Measurements from ENCODE around the gene ZSWIM5.

Gene ZSWIM5

DNA sequence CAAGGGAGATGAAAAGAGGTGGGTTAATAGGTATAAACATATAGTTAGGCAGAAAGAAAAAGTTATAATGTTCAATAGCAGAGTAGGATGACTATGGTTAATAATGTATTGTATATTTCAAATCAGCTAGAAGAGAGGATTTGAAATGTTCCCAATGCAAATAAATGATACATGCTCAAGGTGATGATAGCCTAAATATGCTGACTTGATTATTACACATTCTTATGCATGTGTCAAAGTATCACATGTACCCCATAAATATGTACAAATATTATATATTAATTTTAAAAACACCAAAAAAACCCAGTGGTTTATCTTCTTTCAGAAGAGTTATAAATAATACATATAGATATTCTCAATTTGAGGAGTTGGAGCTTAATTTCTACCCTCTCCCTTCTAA, 38.3 kb upstream of the ZSWIM5 start:
- TF ChIP-seq POLR2AphosphoS5 (IDR thresholded peaks at IDR 0.05; ENCODE audit: low read depth, low read length) (no peak), SIN3A (IDR thresholded peaks at IDR 0.05; ENCODE audit: borderline replicate concordance, insufficient read depth, low read length) (no peak), FOXP2 (optimal IDR thresholded peaks at IDR 0.05; ENCODE audit: borderline replicate concordance, extremely low read depth, extremely low read length, insufficient read depth) (no peak), TAF1 (IDR thresholded peaks at IDR 0.05; ENCODE audit: borderline replicate concordance, insufficient read depth, low read length) (no peak)
- TF ChIP-seq, protein P1, sequence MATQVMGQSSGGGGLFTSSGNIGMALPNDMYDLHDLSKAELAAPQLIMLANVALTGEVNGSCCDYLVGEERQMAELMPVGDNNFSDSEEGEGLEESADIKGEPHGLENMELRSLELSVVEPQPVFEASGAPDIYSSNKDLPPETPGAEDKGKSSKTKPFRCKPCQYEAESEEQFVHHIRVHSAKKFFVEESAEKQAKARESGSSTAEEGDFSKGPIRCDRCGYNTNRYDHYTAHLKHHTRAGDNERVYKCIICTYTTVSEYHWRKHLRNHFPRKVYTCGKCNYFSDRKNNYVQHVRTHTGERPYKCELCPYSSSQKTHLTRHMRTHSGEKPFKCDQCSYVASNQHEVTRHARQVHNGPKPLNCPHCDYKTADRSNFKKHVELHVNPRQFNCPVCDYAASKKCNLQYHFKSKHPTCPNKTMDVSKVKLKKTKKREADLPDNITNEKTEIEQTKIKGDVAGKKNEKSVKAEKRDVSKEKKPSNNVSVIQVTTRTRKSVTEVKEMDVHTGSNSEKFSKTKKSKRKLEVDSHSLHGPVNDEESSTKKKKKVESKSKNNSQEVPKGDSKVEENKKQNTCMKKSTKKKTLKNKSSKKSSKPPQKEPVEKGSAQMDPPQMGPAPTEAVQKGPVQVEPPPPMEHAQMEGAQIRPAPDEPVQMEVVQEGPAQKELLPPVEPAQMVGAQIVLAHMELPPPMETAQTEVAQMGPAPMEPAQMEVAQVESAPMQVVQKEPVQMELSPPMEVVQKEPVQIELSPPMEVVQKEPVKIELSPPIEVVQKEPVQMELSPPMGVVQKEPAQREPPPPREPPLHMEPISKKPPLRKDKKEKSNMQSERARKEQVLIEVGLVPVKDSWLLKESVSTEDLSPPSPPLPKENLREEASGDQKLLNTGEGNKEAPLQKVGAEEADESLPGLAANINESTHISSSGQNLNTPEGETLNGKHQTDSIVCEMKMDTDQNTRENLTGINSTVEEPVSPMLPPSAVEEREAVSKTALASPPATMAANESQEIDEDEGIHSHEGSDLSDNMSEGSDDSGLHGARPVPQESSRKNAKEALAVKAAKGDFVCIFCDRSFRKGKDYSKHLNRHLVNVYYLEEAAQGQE (IDR thresholded peaks at IDR 0.05; ENCODE audit: insufficient read depth in 1 of 2, low read depth in 2 of 2, low read length in 2 of 2), result no peak

DNA sequence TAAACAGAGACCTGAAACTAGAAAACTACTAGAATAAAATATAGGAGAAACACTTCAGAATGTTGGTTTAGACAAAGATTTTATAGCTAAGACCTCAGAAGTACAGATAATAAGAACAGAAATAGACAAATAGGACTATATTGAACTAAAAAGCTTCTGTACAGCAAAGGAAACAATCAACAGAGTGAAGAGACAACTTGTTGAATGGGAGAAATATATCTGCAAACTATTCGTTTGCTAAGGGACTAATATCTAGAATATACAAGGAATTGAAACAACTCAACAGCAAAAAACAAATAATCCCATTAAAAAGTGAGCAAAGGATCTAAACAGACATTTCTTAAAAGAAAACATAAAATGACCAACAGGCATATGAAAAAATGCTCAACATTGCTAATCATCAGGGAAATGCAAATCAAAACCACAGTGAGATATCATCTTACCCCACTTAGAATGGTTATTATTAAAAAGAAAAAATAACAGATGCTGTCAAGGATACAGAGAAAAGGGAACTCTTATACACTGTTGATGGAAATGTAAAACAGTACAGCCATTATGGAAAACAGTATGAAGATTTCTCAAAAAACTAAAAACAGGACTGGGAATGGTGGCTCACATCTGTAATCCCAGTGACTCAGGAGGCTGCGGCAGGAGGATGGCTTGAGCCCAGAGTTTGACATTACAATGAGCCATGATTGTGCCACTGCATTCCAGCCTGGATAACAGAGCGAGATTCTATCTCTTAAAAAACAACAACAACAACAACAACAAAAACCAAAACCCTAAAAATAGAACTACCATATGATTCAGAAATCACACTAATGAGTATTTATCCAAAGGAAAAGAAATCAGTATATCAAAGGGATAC, 37.3 kb upstream of the ZSWIM5 start:
- TF ChIP-seq TAF1 (IDR thresholded peaks at IDR 0.05; ENCODE audit: borderline replicate concordance, insufficient read depth, low read length), result no peak
- no peak for TF ChIP-seq POLR2AphosphoS5 (IDR thresholded peaks at IDR 0.05; ENCODE audit: low read depth, low read length)
- TF ChIP-seq, protein P1 (IDR thresholded peaks at IDR 0.05; ENCODE audit: insufficient read depth in 1 of 2, low read depth in 2 of 2, low read length in 2 of 2), result no peak
- no peak for TF ChIP-seq FOXP2 (optimal IDR thresholded peaks at IDR 0.05; ENCODE audit: borderline replicate concordance, extremely low read depth, extremely low read length, insufficient read depth)
- TF ChIP-seq SIN3A (IDR thresholded peaks at IDR 0.05; ENCODE audit: borderline replicate concordance, insufficient read depth, low read length), result no peak

DNA sequence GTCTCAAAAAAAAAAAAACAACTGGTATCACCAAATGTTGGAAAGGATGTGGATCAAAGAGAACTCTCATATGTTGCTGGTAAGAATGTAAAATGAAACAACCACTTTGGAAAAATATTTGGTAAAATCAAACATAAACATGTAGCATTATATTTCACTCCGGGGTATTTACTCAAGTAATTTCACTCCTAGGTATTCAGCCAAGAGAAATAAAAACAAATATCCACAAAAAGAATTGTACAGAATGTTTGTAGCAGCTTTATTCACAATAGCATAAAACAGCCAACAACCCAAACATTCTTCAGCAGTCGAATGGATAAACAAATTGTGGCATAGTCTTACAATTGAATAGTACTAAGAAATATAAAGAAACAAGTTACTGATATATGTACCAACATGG, 32.4 kb upstream of the ZSWIM5 start:
- TF ChIP-seq SIN3A (IDR thresholded peaks at IDR 0.05; ENCODE audit: borderline replicate concordance, insufficient read depth, low read length), result no peak
- TF ChIP-seq, protein P1 (IDR thresholded peaks at IDR 0.05; ENCODE audit: insufficient read depth in 1 of 2, low read depth in 2 of 2, low read length in 2 of 2), result no peak
- TF ChIP-seq POLR2AphosphoS5 (IDR thresholded peaks at IDR 0.05; ENCODE audit: low read depth, low read length), result no peak
- TF ChIP-seq FOXP2 (optimal IDR thresholded peaks at IDR 0.05; ENCODE audit: borderline replicate concordance, extremely low read depth, extremely low read length, insufficient read depth), result no peak
- no peak for TF ChIP-seq TAF1 (IDR thresholded peaks at IDR 0.05; ENCODE audit: borderline replicate concordance, insufficient read depth, low read length)

DNA sequence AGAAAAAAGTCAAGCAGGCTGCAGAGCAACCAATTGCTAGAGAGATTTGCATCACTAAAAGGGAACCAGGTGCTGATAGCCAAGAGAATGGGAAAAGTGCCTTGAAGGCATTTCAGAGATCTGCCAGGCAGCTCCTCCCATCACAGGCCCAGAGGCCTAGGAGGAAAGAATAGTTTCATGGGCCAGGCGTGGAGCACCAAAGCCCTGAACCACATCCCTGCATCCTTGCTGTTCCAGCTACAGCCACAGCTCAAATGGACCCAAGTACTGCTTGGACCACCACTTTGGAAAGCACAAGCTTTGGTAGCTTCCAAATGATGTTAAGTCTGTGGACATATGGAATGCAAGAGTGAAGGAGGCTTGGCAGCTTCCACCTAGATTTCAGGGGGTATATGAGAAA, 29.7 kb upstream of the ZSWIM5 start:
- no peak for TF ChIP-seq POLR2AphosphoS5 (IDR thresholded peaks at IDR 0.05; ENCODE audit: low read depth, low read length)
- TF ChIP-seq SIN3A (IDR thresholded peaks at IDR 0.05; ENCODE audit: borderline replicate concordance, insufficient read depth, low read length), result no peak

DNA sequence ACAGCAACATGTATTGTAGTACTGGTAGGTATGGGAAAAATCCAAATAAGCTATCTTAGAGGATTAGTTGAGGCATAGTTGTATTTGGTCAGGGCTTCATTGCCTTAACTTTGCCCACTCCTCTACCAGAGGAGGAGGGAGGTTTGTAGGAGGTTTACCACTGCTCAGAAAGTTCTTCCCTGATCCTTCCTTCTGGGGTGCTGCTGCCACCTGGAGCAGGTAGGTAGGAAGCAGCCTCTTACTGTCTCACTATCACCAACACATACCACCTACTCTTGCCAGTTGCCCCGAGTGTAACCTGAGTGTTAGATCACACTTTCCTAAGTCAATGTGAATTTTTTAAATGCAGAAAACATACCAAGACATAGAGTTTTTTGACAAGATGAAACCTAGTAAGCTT, 24.1 kb upstream of the ZSWIM5 start:
- TF ChIP-seq, protein P1 (IDR thresholded peaks at IDR 0.05; ENCODE audit: insufficient read depth in 1 of 2, low read depth in 2 of 2, low read length in 2 of 2), result no peak
- TF ChIP-seq TAF1 (IDR thresholded peaks at IDR 0.05; ENCODE audit: borderline replicate concordance, insufficient read depth, low read length) (no peak), SIN3A (IDR thresholded peaks at IDR 0.05; ENCODE audit: borderline replicate concordance, insufficient read depth, low read length) (no peak)

Data from PFSK-1 (cell line).